Astrocyte (in vitro differentiated cells and primary cell): Measurements from ENCODE around the gene JMJD8.

ENCODE experiments used
- CTCF ChIP-seq: IDR thresholded peaks from 2 replicates; pipeline ENCODE4 v1.5.1; 2011; ENCODE audit warnings: low read depth, mild to moderate bottlenecking, inconsistent platforms, low read length, moderate library complexity; ENCODE audit not compliant: insufficient read depth
- EZH2 ChIP-seq: IDR thresholded peaks from 2 replicates; pipeline ENCODE4 v1.6.1; 2012; ENCODE audit warnings: mild to moderate bottlenecking, low read length, inconsistent platforms; ENCODE audit not compliant: insufficient read depth

DNA sequence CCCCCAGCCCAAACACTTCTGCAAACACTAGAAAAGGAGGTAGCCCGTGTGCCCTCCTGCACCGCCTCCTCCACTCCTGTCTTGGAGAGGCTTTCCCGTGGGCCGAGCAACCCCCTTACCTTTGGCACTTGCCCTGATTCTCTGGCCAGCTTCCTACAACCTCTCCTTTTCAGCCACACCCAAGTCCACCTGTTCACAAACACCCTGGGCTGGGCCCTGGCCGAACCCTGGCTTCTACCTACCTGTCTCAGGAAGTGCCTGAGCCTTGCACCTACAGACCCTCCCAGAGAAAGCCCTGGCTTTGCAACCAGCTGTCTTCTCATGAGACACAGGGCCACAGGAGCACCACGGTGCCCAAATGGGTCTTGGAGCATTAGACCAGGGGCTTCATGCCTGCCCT is 34.8 kb upstream of the JMJD8 start:
- TF ChIP-seq CTCF, result no peak
- TF ChIP-seq EZH2, result no peak
